GM23338 (cell line): Measurements from ENCODE around the gene EP300. TPM values are rescaled to one million over a fixed set of nuclear protein-coding genes. Genes with fewer than 3 reads are reported as not detected.

Experiments used
- ATAC-seq: fragments of 200-7000 bp; cut with Tn5 transposase; 3 replicates; pipeline ENCODE4 v1.9.1; 2020
- DNase-seq: peaks from one replicate; pipeline ENCODE4 v3.0.0-alpha.2; 2015; ENCODE audit warnings: low spot score
- H2AFZ ChIP-seq: fragments of 200-600 bp; sonication (generic); 2 replicates; pipeline ENCODE4 v1.8.0; 2016; ENCODE audit warnings: antibody characterized with exemption, mild to moderate bottlenecking, moderate library complexity
- H3F3A ChIP-seq: fragments of 200-600 bp; sonication (generic); replicated peaks from 2 replicates; pipeline ENCODE4 v1.8.0; 2017; ENCODE audit warnings: antibody characterized with exemption, mixed run types, low read depth
- H3K27ac ChIP-seq: fragments of 200-600 bp; sonication (generic); 2 replicates; pipeline ENCODE4 v1.6.1; 2016; ENCODE audit warnings: low read depth
- H3K27me3 ChIP-seq: fragments of 200-600 bp; sonication (generic); 2 replicates; pipeline ENCODE4 v1.8.0; 2016; ENCODE audit warnings: mild to moderate bottlenecking, mixed run types, moderate library complexity; ENCODE audit not compliant: insufficient read depth
- H3K36me3 ChIP-seq: fragments of 200-600 bp; sonication (generic); 2 replicates; pipeline ENCODE4 v1.8.0; 2016; ENCODE audit warnings: mild to moderate bottlenecking; ENCODE audit not compliant: insufficient read depth
- H3K4me1 ChIP-seq: fragments of 200-600 bp; sonication (generic); 2 replicates; pipeline ENCODE4 v1.8.0; 2016; ENCODE audit warnings: mild to moderate bottlenecking, moderate library complexity; ENCODE audit not compliant: insufficient read depth
- H3K4me2 ChIP-seq: fragments of 200-600 bp; sonication (generic); 2 replicates; pipeline ENCODE4 v1.7.1; 2017; ENCODE audit warnings: mixed run types
- H3K4me3 ChIP-seq: fragments of 200-600 bp; sonication (generic); 2 replicates; pipeline ENCODE4 v1.6.1; 2016; ENCODE audit warnings: mixed run types
- H3K79me2 ChIP-seq: fragments of 200-600 bp; sonication (generic); replicated peaks from 2 replicates; pipeline ENCODE4 v1.8.0; 2017; ENCODE audit warnings: mild to moderate bottlenecking; ENCODE audit not compliant: insufficient read depth
- H3K9me2 ChIP-seq: fragments of 200-600 bp; sonication (generic); 2 replicates; pipeline ENCODE4 v1.8.0; 2017; ENCODE audit not compliant: insufficient read depth
- H4K20me1 ChIP-seq: fragments of 200-600 bp; sonication (generic); replicated peaks from 2 replicates; pipeline ENCODE4 v1.8.0; 2017; ENCODE audit warnings: mild to moderate bottlenecking; ENCODE audit not compliant: insufficient read depth
- H3K27ac Mint-ChIP-seq: 2 replicates; pipeline ENCODE4 v1.8.0; 2020; ENCODE audit warnings: inconsistent platforms, mild to moderate bottlenecking, moderate library complexity, mixed read lengths
- H3K27me3 Mint-ChIP-seq: 3 replicates; pipeline ENCODE4 v1.8.0; 2022; ENCODE audit warnings: low read depth, mild to moderate bottlenecking, moderate library complexity, mixed read lengths, inconsistent platforms; ENCODE audit not compliant: insufficient read depth, poor library complexity
- H3K36me3 Mint-ChIP-seq: 3 replicates; pipeline ENCODE4 v1.8.0; 2021; ENCODE audit warnings: low read depth, mild to moderate bottlenecking, inconsistent platforms, moderate library complexity, mixed read lengths
- H3K4me1 Mint-ChIP-seq: 3 replicates; pipeline ENCODE4 v1.8.0; 2020; ENCODE audit warnings: mild to moderate bottlenecking, inconsistent platforms, mixed read lengths
- H3K4me3 Mint-ChIP-seq: 3 replicates; pipeline ENCODE4 v1.8.0; 2021; ENCODE audit warnings: moderate library complexity, mild to moderate bottlenecking, inconsistent platforms, mixed read lengths
- H3K9me3 Mint-ChIP-seq: 3 replicates; pipeline ENCODE4 v1.8.0; 2020; ENCODE audit warnings: moderate library complexity, mild to moderate bottlenecking, inconsistent platforms, mixed read lengths
- CREB1 ChIP-seq: fragments of 250-450 bp; sonication (Bioruptor Pico); IDR thresholded peaks from 2 replicates; pipeline ENCODE4 v1.5.0; 2020; ENCODE audit warnings: low read depth, mild to moderate bottlenecking, moderate library complexity
- EZH2 ChIP-seq: fragments of 200-600 bp; sonication (generic); IDR thresholded peaks from one replicate; pipeline ENCODE4 v1.8.0; 2017; ENCODE audit warnings: antibody characterized with exemption, mild to moderate bottlenecking, low read depth; ENCODE audit not compliant: unreplicated experiment
- EZH2phosphoT487 ChIP-seq: fragments of 200-600 bp; sonication (generic); IDR thresholded peaks from one replicate; pipeline ENCODE4 v1.8.1; 2018; ENCODE audit warnings: antibody characterized with exemption; ENCODE audit not compliant: unreplicated experiment
- STAT1 ChIP-seq: IDR thresholded peaks from one replicate; pipeline ENCODE4 v1.6.1; 2016; ENCODE audit warnings: antibody characterized with exemption; ENCODE audit not compliant: unreplicated experiment
- ZNF114 ChIP-seq: fragments of 250-450 bp; sonication (Bioruptor Pico); IDR thresholded peaks from 2 replicates; pipeline ENCODE4 v1.5.0; 2020; ENCODE audit warnings: mild to moderate bottlenecking, moderate library complexity
- polyA plus RNA-seq: library from polyadenylated mRNA; unstranded; fragments of >200 nt; fragmentation: Nextera tagmentation; extraction: Ambion mirVana; gene quantifications from 2 replicates; pipeline ENCODE4 v1.2.1, GENCODE V29; 2016
- total RNA-seq: library from RNA; depleted of rRNA; stranded (reverse); fragments of >200 nt; shearing (Covaris generic); gene quantifications from 2 replicates; pipeline ENCODE4 v1.2.3, GENCODE V29; 2014
- TF ChIP-seq, protein P1 (sequence below): fragments of 250-450 bp; sonication (Bioruptor Pico); IDR thresholded peaks from 2 replicates; pipeline ENCODE4 v1.5.0; 2020; ENCODE audit warnings: mild to moderate bottlenecking, moderate library complexity
- TF ChIP-seq, protein P2 (sequence below): IDR thresholded peaks from 2 replicates; pipeline ENCODE4 v1.6.1; 2016; ENCODE audit warnings: antibody characterized with exemption

The EP300 gene
- total and polyA plus RNA-seq, 2 experiments from 2014 or later, result 40.7 to 129 TPM

DNA sequence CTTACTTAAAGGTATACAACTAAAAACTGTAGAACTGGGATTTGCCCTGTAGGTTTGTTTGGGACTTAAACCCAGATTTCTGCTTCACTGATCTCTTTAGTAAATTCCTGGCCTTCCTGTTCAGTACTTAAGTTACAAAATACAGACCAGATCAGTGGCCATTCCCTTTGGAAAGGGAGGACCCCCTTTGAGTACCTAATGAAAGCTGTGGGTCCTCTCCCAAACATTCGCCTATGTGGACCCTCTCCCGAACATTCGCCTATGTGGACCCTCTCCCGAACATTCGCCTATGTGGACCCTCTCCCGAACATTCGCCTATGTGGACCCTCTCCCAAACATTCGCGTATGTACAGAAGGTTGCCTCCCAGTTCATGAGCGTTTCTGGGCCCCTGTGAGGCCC lies 123.0 kb downstream of the EP300 start (continued):
- TF ChIP-seq, protein P1, sequence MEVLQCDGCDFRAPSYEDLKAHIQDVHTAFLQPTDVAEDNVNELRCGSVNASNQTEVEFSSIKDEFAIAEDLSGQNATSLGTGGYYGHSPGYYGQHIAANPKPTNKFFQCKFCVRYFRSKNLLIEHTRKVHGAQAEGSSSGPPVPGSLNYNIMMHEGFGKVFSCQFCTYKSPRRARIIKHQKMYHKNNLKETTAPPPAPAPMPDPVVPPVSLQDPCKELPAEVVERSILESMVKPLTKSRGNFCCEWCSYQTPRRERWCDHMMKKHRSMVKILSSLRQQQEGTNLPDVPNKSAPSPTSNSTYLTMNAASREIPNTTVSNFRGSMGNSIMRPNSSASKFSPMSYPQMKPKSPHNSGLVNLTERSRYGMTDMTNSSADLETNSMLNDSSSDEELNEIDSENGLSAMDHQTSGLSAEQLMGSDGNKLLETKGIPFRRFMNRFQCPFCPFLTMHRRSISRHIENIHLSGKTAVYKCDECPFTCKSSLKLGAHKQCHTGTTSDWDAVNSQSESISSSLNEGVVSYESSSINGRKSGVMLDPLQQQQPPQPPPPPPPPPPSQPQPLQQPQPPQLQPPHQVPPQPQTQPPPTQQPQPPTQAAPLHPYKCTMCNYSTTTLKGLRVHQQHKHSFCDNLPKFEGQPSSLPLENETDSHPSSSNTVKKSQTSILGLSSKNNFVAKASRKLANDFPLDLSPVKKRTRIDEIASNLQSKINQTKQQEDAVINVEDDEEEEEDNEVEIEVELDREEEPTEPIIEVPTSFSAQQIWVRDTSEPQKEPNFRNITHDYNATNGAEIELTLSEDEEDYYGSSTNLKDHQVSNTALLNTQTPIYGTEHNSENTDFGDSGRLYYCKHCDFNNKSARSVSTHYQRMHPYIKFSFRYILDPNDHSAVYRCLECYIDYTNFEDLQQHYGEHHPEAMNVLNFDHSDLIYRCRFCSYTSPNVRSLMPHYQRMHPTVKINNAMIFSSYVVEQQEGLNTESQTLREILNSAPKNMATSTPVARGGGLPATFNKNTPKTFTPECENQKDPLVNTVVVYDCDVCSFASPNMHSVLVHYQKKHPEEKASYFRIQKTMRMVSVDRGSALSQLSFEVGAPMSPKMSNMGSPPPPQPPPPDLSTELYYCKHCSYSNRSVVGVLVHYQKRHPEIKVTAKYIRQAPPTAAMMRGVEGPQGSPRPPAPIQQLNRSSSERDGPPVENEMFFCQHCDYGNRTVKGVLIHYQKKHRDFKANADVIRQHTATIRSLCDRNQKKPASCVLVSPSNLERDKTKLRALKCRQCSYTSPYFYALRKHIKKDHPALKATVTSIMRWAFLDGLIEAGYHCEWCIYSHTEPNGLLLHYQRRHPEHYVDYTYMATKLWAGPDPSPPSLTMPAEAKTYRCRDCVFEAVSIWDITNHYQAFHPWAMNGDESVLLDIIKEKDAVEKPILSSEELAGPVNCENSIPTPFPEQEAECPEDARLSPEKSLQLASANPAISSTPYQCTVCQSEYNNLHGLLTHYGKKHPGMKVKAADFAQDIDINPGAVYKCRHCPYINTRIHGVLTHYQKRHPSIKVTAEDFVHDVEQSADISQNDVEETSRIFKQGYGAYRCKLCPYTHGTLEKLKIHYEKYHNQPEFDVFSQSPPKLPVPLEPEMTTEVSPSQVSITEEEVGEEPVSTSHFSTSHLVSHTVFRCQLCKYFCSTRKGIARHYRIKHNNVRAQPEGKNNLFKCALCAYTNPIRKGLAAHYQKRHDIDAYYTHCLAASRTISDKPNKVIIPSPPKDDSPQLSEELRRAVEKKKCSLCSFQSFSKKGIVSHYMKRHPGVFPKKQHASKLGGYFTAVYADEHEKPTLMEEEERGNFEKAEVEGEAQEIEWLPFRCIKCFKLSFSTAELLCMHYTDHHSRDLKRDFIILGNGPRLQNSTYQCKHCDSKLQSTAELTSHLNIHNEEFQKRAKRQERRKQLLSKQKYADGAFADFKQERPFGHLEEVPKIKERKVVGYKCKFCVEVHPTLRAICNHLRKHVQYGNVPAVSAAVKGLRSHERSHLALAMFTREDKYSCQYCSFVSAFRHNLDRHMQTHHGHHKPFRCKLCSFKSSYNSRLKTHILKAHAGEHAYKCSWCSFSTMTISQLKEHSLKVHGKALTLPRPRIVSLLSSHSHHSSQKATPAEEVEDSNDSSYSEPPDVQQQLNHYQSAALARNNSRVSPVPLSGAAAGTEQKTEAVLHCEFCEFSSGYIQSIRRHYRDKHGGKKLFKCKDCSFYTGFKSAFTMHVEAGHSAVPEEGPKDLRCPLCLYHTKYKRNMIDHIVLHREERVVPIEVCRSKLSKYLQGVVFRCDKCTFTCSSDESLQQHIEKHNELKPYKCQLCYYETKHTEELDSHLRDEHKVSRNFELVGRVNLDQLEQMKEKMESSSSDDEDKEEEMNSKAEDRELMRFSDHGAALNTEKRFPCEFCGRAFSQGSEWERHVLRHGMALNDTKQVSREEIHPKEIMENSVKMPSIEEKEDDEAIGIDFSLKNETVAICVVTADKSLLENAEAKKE (CRISPR knock-in tag), result no peak
- TF ChIP-seq, protein P2, sequence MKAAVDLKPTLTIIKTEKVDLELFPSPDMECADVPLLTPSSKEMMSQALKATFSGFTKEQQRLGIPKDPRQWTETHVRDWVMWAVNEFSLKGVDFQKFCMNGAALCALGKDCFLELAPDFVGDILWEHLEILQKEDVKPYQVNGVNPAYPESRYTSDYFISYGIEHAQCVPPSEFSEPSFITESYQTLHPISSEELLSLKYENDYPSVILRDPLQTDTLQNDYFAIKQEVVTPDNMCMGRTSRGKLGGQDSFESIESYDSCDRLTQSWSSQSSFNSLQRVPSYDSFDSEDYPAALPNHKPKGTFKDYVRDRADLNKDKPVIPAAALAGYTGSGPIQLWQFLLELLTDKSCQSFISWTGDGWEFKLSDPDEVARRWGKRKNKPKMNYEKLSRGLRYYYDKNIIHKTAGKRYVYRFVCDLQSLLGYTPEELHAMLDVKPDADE, result no peak
- TF ChIP-seq ZNF114 (CRISPR knock-in tag) (no peak), EZH2phosphoT487 (no peak)

DNA sequence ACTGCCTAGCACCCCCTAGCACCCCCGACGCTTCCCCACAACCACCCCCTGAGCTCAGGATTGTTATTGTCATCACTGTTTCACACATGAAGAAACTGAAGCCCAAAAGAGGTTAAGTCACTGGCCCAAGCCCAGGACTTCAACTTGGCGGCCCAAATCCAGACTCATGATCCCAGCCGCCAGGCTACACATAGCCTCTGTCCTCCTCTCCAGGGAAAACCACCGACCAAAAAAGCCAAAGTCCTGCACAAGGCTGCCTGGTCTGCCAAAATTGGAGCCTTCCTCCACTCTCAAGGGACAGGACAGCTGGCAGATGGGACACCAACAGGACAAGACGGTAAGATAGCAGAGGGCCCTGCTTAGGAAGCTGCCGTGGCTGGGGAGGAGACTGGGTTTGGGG lies 123.5 kb downstream of the EP300 start:
- no peak overlapping the region for H3K27ac Mint-ChIP-seq
- H3K27ac ChIP-seq, result no peak overlapping the region
- peaks cover 6% of the 10 kb centered on the region; the same call in 1 of the 2 replicates for H3F3A ChIP-seq
- H2AFZ ChIP-seq, result no peak overlapping the region
- peaks cover 26% of the 10 kb centered on the region for H3K36me3 ChIP-seq
- H3K27me3 ChIP-seq, result no peaks in the 10 kb centered on the region
- H3K4me3 ChIP-seq, result no peak overlapping the region
- no peak for ATAC-seq
- no peaks in the 10 kb centered on the region for H3K79me2 ChIP-seq
- peaks cover 16% of the 10 kb centered on the region for H3K9me3 Mint-ChIP-seq
- peaks cover 23% of the 10 kb centered on the region for H3K4me1 Mint-ChIP-seq
- H3K4me2 ChIP-seq, result no peak overlapping the region
- peaks cover 17% of the 10 kb centered on the region for H3K4me1 ChIP-seq
- no peak for DNase-seq
- peaks cover 85% of the 10 kb centered on the region for H3K36me3 Mint-ChIP-seq
- H4K20me1 ChIP-seq, result no peaks in the 10 kb centered on the region
- no peaks in the 10 kb centered on the region for H3K9me2 ChIP-seq
- H3K27me3 Mint-ChIP-seq, result peaks cover 8% of the 10 kb centered on the region
- H3K4me3 Mint-ChIP-seq, result no peak overlapping the region; the same call in 2 of the 3 replicates
- TF ChIP-seq, protein P1 (CRISPR knock-in tag), result no peak
- TF ChIP-seq CREB1 (CRISPR knock-in tag), result no peak
- TF ChIP-seq ZNF114 (CRISPR knock-in tag), result no peak
- no peak for TF ChIP-seq STAT1
- TF ChIP-seq EZH2phosphoT487, result no peak
- TF ChIP-seq EZH2, result no peak
